GM18526 (cell line): ENCODE data around the gene BNC2.

Source experiments
- POLR2A ChIP-seq: IDR thresholded peaks from 3 replicates; pipeline ENCODE4 v1.6.1; 2011; ENCODE audit not compliant: insufficient read length; ENCODE audit errors: extremely low read depth

Gene BNC2

DNA sequence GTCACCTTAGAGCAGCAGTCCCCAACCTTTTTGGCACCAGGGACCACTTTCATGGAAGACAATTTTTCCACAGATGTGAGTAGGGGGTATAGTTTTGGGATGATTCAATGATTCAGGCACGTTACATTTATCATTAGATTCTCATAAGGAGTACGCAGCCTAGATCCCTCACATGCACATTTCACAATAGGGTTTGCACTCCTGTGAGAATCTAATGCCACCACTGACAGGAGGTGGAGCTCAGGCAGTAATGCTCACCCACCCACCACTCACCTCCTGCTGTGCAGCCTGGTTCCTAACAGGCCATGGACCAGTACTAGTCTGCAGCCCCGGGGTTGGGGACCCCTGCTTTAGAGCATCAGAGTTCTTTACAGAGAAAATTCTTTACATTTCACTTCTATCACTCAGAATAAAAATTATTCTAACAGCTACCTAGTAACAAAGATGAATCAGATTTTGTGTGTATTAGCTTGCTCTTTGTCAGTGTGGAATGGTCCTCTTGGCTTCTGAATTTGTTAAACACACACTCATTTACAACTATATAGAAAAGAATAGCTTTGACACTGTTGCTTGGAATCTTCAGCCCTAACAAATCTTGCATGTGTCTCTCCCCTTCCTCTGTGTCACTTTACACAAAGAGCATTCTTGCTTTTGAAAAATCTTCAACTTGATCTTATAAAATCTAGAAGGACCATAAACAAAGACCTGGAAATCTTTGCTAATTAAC is 438.6 kb downstream of the BNC2 start:
- TF ChIP-seq POLR2A: no peak

GRCh38 chr9:16429671-16430070 is 440.8 kb downstream of the BNC2 start:
- no peak for TF ChIP-seq POLR2A

DNA sequence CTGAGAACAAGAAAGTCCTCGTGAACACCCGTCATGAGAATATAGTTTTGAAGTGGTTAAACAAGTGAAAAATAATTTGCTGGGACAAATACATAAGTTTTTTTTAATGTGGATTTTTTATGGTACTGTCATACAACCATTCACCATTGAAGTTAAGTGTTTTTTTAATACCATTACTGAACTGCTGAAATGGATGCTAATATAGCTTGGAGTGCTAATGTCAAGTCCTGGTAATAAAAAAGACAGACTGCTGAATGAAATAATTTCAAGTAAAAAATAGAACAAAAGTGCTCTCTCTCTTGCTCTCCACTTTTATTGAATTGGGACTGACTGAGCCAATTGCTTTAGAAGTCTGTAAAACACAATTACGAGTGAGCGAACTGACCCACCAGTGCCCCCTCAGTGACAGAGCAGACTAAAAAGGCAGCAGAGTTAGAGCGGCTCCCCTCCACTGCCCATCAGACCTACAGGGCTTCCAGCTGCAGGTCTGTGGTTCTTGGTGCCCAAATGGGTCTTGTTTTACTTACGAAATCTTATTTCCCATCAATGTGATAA is 442.5 kb downstream of the BNC2 start:
- no peak for TF ChIP-seq POLR2A

GRCh38 chr9:16426716-16427115 is 443.8 kb downstream of the BNC2 start:
- TF ChIP-seq POLR2A: no peak

- TF ChIP-seq POLR2A: no peak
These were observed 444.8 kb downstream of the BNC2 start for GRCh38 chr9:16425562-16426231.

DNA sequence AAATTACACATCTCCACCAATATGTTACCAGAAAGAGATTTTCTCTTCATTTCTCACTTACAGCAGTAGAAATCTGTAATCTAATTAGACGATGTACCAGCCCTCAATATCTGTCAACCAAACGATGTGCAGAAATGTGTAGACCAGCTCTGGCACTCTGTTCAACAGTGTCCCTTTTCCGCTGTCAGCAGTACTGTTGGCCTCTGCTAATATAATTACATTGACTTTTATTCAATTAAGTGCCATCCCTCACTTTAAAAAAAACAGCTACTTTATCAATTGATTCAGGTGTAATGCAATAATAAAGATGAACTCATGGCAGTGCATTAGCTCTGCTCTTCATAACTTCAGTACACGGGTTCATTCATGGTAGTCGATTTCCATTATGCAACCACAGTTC is 448.4 kb downstream of the BNC2 start:
- TF ChIP-seq POLR2A: no peak

DNA sequence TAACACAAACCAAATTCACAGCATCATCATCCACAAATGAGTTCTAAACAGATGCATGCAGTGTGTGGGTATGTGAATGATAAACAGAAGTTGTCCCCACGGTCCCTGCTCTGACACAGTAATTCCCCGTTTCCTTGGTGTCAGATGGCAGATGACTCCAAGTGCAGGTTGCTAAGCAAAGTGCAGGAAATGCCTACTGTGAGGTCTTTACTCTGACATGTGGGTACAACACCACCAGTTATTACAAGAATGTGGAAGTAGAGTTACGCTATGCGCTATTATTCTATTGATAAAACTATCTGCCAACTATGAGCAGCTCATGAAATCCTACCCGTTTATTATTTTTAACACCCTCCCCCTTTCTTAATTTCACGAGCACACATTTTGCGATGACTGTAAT is 448.9 kb downstream of the BNC2 start:
- TF ChIP-seq POLR2A: no peak

DNA sequence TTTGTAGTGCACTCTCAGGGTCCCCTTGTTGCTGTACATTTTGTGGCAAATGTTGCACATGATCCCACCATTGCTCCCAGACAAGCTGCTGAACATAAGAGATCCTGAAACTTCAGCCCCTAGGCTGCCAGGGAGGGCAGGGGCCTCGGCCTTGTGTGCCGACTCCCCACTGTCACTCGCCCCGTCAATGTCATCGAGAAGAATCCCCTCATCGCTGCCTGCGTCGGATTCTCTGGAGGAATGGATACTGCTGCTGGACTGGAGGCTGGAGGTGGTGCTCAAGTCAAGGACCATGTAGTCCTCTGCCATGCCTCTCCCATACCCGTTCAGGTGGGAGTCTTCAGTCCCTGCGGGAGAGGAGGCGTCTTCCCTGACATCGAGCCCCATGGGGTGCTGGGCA is 451.3 kb downstream of the BNC2 start:
- no peak for TF ChIP-seq POLR2A

- TF ChIP-seq POLR2A: no peak
These were observed 451.7 kb downstream of the BNC2 start for GRCh38 chr9:16418721-16419120.

- no peak for TF ChIP-seq POLR2A
These were observed 452.7 kb downstream of the BNC2 start for GRCh38 chr9:16417749-16418148.

DNA sequence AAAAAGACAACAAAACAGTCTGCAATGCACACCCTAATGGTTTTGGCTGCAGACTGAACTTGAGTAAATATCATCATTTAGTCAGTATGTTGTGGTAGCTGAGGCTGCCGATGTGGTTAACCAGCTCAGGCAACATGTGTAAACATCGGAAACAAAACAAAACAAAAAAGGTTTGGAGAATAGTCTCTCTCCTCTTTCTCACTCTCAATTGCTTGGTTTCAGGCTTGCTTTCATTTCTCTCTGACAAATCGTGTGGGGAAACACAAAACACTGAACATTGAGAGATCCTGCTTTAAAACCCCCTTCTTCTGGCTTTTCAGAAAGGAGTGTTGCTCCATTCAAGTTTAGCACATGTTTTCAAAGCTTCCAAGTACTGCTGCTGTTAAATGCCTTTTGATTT is 453.3 kb downstream of the BNC2 start:
- TF ChIP-seq POLR2A: no peak

GRCh38 chr9:16414451-16414850 is 456.0 kb downstream of the BNC2 start:
- no peak for TF ChIP-seq POLR2A

GRCh38 chr9:16413509-16414016 is 456.9 kb downstream of the BNC2 start:
- no peak for TF ChIP-seq POLR2A

DNA sequence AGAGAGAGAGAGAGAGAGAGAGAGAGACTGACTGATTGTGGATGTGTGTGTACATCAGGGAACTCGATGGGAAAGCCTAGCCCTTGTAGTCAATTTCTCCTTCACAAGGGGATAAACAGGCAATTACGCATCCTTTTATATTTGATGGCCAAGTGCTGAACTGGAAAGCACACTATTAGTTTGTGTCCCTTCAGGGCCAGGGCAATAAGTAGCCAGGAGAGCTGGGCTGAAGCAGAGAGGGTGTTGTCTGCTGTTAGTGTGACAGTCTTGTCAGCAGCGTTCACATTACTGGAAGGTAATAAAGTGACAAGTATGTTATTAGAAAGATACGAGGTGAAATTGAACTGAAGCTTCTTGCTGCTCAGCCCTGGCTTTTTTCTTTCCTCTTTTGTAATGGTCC is 457.7 kb downstream of the BNC2 start:
- no peak for TF ChIP-seq POLR2A

DNA sequence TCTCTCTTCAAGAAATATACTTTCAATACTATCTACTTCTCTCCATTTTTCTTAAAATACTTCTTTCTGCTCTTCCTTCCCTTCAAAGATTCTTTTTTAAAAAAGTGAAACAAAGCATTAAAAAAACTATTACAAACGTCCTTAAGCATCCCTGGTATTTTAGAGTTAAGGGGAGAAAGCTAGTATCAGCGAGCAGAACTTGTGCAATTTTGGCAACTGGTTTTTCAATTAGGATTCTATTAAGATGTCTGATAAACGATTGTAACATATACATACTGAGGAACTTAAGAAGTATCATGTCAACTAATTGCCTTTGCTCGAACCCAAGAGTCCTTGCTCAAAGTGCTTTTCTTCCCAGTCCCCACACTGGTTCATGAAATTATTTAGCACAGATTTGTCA is 459.2 kb downstream of the BNC2 start:
- TF ChIP-seq POLR2A: no peak

DNA sequence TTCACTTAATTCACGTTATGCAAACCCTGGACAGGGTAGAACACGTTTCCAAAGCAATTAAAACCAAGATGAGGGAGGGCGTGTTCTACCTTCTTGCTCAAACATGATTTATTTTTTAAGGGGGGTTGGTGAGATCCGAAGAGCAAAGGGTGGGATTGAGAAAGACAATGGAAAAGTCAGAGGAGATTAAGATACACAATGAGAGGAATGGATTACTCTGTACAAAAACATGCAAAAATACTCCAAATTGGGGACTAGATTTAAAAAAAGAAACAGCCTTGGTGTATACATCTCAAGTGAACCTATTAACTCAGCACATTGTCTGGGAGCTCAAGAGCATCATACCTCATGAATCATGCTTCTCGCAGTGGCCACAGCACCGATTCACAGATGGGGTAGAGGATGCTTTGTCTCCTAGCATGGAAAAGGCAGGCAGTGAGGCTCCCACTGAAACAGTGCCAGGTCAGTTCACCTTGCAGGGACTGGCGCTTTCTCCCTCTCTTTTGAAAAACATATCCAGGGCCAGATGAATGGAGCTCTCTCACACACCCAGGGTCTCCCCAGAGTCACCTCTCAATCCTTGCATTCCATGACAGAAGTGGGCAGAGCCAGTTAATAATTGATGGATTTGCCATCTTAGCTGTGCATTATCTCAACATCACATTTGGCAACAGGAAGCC is 459.7 kb downstream of the BNC2 start:
- TF ChIP-seq POLR2A: no peak
